Large intestine (tissue), 3 donors: ENCODE measurements around the gene NHS. TPM values are rescaled to one million over a fixed set of nuclear protein-coding genes. Genes with fewer than 3 reads are reported as not detected.

Experiments
- DNase-seq, 2 donors: peaks; one replicate each; pipeline versions ENCODE4 v3.0.0 to v3.0.0-alpha.2; 2013
- H3K27ac ChIP-seq: one replicate; pipeline ENCODE4 v1.5.1; 2013; ENCODE audit warnings: low read length
- H3K27me3 ChIP-seq: 2 replicates; pipeline ENCODE4 v1.6.1; 2013; ENCODE audit warnings: low read length; ENCODE audit not compliant: control insufficient read depth, insufficient read depth
- H3K36me3 ChIP-seq: 2 replicates; pipeline ENCODE4 v1.6.1; 2013; ENCODE audit warnings: low read length; ENCODE audit not compliant: control insufficient read depth, insufficient read depth
- H3K4me1 ChIP-seq: one replicate; pipeline ENCODE4 v1.6.1; 2013; ENCODE audit warnings: low read length; ENCODE audit not compliant: control insufficient read depth, insufficient read depth
- H3K4me3 ChIP-seq: one replicate; pipeline ENCODE4 v1.5.1; 2013; ENCODE audit warnings: low read length
- H3K9me3 ChIP-seq: one replicate; pipeline ENCODE4 v1.6.1; 2013; ENCODE audit warnings: mild to moderate bottlenecking, low read depth, low read length, moderate library complexity; ENCODE audit not compliant: control insufficient read depth
- WGBS: methylation state at CpG from one replicate; pipeline ENCODE4 v1.1.5; 2013; ENCODE audit warnings: low lambda C conversion rate; ENCODE audit not compliant: insufficient coverage; 5-methylcytosine and 5-hydroxymethylcytosine counted together
- polyA plus RNA-seq: library from polyadenylated mRNA; unstranded; fragments of 120-200 nt; gene quantifications from one replicate; pipeline ENCODE4 v1.2.1, GENCODE V29; 2013

The NHS gene
- polyA plus RNA-seq, 1 donor = 6.6 TPM

GRCh38 chrX:17628976-17629375 is 254.0 kb downstream of the NHS start:
- no peak overlapping the region for H3K4me3 ChIP-seq

GRCh38 chrX:17629519-17629918 is 254.5 kb downstream of the NHS start:
- Histone ChIP-seq H3K4me1 (peaks cover 12% of the 10 kb centered on the region), H3K36me3 (no peaks in the 10 kb centered on the region), H3K4me3 (no peak overlapping the region), H3K9me3 (no peaks in the 10 kb centered on the region), H3K27ac (no peak overlapping the region), H3K27me3 (no peaks in the 10 kb centered on the region)
- no peak for DNase-seq
- WGBS = no CpG with 5 or more reads among the region's 1 CpG

More at GRCh38 chrX:17628976-17629375, 254.0 kb downstream of the NHS start:
- Histone ChIP-seq H3K9me3 (no peaks in the 10 kb centered on the region), H3K4me1 (peaks cover 7% of the 10 kb centered on the region), H3K27me3 (no peaks in the 10 kb centered on the region), H3K27ac (no peak overlapping the region), H3K36me3 (no peaks in the 10 kb centered on the region)
- DNase-seq = no peak

- WGBS = no CpG with 5 or more reads among the region's 3 CpGs
- H3K4me3 ChIP-seq = no peak overlapping the region
Measured at GRCh38 chrX:17631647-17632046, 256.6 kb downstream of the NHS start.

GRCh38 chrX:17632942-17633341 is 257.9 kb downstream of the NHS start:
- WGBS = no CpG with 5 or more reads among the region's 3 CpGs
- Histone ChIP-seq H3K4me3 (no peak overlapping the region), H3K27me3 (no peaks in the 10 kb centered on the region), H3K9me3 (no peaks in the 10 kb centered on the region), H3K36me3 (no peaks in the 10 kb centered on the region), H3K27ac (peak overlapping the region; percentile 26), H3K4me1 (peaks cover 12% of the 10 kb centered on the region)
- peak in 1 of 2 donors; percentile 23 for DNase-seq

More at GRCh38 chrX:17631647-17632046, 256.6 kb downstream of the NHS start:
- H3K27me3 ChIP-seq = no peaks in the 10 kb centered on the region
- H3K36me3 ChIP-seq = no peaks in the 10 kb centered on the region
- H3K4me1 ChIP-seq = peaks cover 12% of the 10 kb centered on the region
- no peak for DNase-seq
- H3K27ac ChIP-seq = no peak overlapping the region
- H3K9me3 ChIP-seq = no peaks in the 10 kb centered on the region

- H3K36me3 ChIP-seq = no peaks in the 10 kb centered on the region
- no peaks in the 10 kb centered on the region for H3K9me3 ChIP-seq
- WGBS = no CpG with 5 or more reads among the region's 2 CpGs
- peak overlapping the region; percentile 56 for H3K27ac ChIP-seq
- peaks cover 12% of the 10 kb centered on the region for H3K4me1 ChIP-seq
- no peak overlapping the region for H3K4me3 ChIP-seq
- H3K27me3 ChIP-seq = no peaks in the 10 kb centered on the region
- no peak for DNase-seq
Measured at GRCh38 chrX:17633546-17633945, 258.5 kb downstream of the NHS start.

GRCh38 chrX:17634542-17635207 is 259.7 kb downstream of the NHS start:
- Histone ChIP-seq H3K4me1 (peaks cover 12% of the 10 kb centered on the region), H3K27me3 (no peaks in the 10 kb centered on the region), H3K9me3 (no peaks in the 10 kb centered on the region), H3K4me3 (peak overlapping the region; percentile 13), H3K27ac (peak overlapping the region; percentile 57), H3K36me3 (no peaks in the 10 kb centered on the region)
- WGBS = no CpG with 5 or more reads among the region's 9 CpGs
- DNase-seq = peak in 1 of 2 donors; percentile 57

- Histone ChIP-seq H3K9me3 (no peaks in the 10 kb centered on the region), H3K4me3 (peak overlapping the region; percentile 13), H3K36me3 (no peaks in the 10 kb centered on the region), H3K27ac (peak overlapping the region; percentile 57), H3K4me1 (peaks cover 12% of the 10 kb centered on the region), H3K27me3 (no peaks in the 10 kb centered on the region)
- no CpG with 5 or more reads among the region's 5 CpGs for WGBS
- DNase-seq = peak; percentile 52 to 83
Measured at GRCh38 chrX:17635231-17635630, 260.2 kb downstream of the NHS start.

- peaks cover 12% of the 10 kb centered on the region for H3K4me1 ChIP-seq
- no peaks in the 10 kb centered on the region for H3K27me3 ChIP-seq
- H3K36me3 ChIP-seq = no peaks in the 10 kb centered on the region
- H3K4me3 ChIP-seq = no peak overlapping the region
- H3K27ac ChIP-seq = no peak overlapping the region
- H3K9me3 ChIP-seq = no peaks in the 10 kb centered on the region
- no CpG with 5 or more reads among the region's 4 CpGs for WGBS
- no peak for DNase-seq
Measured at GRCh38 chrX:17637235-17637634, 262.2 kb downstream of the NHS start.

GRCh38 chrX:17638731-17639130 is 263.7 kb downstream of the NHS start:
- Histone ChIP-seq H3K27ac (no peak overlapping the region), H3K27me3 (no peaks in the 10 kb centered on the region), H3K9me3 (no peaks in the 10 kb centered on the region), H3K36me3 (no peaks in the 10 kb centered on the region), H3K4me1 (peaks cover 7% of the 10 kb centered on the region), H3K4me3 (no peak overlapping the region)
- no peak for DNase-seq
- no CpG with 5 or more reads among the region's 1 CpG for WGBS

GRCh38 chrX:17642891-17643290 is 267.9 kb downstream of the NHS start:
- H3K36me3 ChIP-seq = no peaks in the 10 kb centered on the region

GRCh38 chrX:17643528-17643927 is 268.5 kb downstream of the NHS start:
- Histone ChIP-seq H3K4me1 (no peaks in the 10 kb centered on the region), H3K9me3 (no peaks in the 10 kb centered on the region)
- peak in 1 of 2 donors; percentile 29 for DNase-seq

More at GRCh38 chrX:17642891-17643290, 267.9 kb downstream of the NHS start:
- H3K4me1 ChIP-seq = no peaks in the 10 kb centered on the region
- no peaks in the 10 kb centered on the region for H3K9me3 ChIP-seq
- DNase-seq = no peak
- no peak overlapping the region for H3K4me3 ChIP-seq
- H3K27ac ChIP-seq = no peak overlapping the region
- H3K27me3 ChIP-seq = no peaks in the 10 kb centered on the region

More at GRCh38 chrX:17643528-17643927, 268.5 kb downstream of the NHS start:
- Histone ChIP-seq H3K4me3 (no peak overlapping the region), H3K27me3 (no peaks in the 10 kb centered on the region), H3K27ac (no peak overlapping the region), H3K36me3 (no peaks in the 10 kb centered on the region)
